ENCODE measurements around the gene FAM47E.

FAM47E gene

DNA sequence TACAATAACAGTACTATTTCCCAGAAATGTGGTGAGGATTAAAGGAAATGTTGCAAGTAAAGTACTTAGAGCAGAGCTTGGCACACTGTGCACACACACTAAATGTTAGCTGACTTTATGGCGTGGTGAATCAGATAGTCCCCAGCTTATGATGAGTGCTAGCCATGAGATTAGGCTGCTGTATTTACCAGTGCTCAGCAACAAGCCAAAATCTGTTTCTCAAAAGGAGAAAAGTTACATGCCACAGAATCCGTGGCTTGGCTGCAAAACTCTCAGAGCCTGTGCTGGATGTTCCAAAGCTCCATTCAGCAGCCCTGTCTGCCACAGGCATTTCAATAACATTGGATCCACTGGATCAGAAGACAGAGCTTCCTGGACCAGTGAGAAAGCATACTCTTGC, 42.3 kb downstream of the FAM47E start:
- H3K79me2 ChIP-seq (ENCODE audit: insufficient read depth, low read length): no peaks in the 10 kb centered on the region
- H3K9me2 ChIP-seq (replicated peaks; ENCODE audit: low read depth, low read length): no peaks in the 10 kb centered on the region
- H3K9ac ChIP-seq (ENCODE audit: low read depth, low read length, poor library complexity, severe bottlenecking): no peak overlapping the region
- TF ChIP-seq, protein P1, sequence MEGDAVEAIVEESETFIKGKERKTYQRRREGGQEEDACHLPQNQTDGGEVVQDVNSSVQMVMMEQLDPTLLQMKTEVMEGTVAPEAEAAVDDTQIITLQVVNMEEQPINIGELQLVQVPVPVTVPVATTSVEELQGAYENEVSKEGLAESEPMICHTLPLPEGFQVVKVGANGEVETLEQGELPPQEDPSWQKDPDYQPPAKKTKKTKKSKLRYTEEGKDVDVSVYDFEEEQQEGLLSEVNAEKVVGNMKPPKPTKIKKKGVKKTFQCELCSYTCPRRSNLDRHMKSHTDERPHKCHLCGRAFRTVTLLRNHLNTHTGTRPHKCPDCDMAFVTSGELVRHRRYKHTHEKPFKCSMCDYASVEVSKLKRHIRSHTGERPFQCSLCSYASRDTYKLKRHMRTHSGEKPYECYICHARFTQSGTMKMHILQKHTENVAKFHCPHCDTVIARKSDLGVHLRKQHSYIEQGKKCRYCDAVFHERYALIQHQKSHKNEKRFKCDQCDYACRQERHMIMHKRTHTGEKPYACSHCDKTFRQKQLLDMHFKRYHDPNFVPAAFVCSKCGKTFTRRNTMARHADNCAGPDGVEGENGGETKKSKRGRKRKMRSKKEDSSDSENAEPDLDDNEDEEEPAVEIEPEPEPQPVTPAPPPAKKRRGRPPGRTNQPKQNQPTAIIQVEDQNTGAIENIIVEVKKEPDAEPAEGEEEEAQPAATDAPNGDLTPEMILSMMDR (conservative IDR thresholded peaks at IDR 0.05; ENCODE audit: low read length): no peak
- no peak for TF ChIP-seq EZH2phosphoT487 (IDR thresholded peaks at IDR 0.05; ENCODE audit: borderline replicate concordance)
- H3K27me3 ChIP-seq (ENCODE audit: insufficient read depth, low read length, poor library complexity, severe bottlenecking): no peaks in the 10 kb centered on the region
- no peak overlapping the region for H2AFZ ChIP-seq (ENCODE audit: low read length)
- no peak overlapping the region for H3K4me2 ChIP-seq (ENCODE audit: low read depth, low read length, poor library complexity, severe bottlenecking)
- H3K4me1 ChIP-seq (ENCODE audit: insufficient read depth, low read length, poor library complexity, severe bottlenecking): no peaks in the 10 kb centered on the region
- H3K4me3 ChIP-seq (ENCODE audit: low read length, poor library complexity, severe bottlenecking): no peak overlapping the region
- H4K20me1 ChIP-seq (ENCODE audit: insufficient read depth, low read length, poor library complexity, severe bottlenecking): no peaks in the 10 kb centered on the region
- H3K9me3 ChIP-seq (ENCODE audit: insufficient read depth, low read depth, low read length): peaks cover 11% of the 10 kb centered on the region; the same call in 1 of the 2 replicates
- H3K36me3 ChIP-seq (ENCODE audit: insufficient read depth, low read length): no peaks in the 10 kb centered on the region
- no peaks in the 10 kb centered on the region for H3F3A ChIP-seq (ENCODE audit: low read depth)

DNA sequence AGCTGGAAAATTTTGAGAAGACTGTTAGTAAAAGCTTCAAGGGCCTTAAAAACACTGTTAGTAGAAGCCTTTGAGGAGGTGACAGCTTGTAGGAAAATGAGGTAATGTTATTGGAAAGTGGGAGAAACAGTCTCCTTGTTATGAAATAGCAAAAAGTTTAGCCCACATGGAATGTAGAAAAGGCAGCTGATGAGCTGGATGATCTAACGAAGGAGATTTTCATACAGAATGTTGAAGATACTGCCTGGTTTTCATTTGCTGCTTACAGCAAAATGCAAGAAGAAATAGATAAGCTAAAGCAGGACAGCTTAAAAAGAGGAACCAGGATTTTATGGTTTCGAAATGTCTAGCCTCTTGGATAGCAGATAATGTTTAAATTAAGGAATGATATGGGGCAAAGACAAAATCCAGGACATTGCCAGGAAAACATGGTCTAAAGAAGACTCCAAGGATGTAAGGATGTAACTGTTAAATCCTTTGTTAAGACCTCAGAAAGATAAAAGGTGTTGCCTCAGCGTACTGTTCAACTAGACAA, 44.8 kb downstream of the FAM47E start:
- Histone ChIP-seq H3K9me2 (replicated peaks; ENCODE audit: low read depth, low read length) (no peaks in the 10 kb centered on the region), H4K20me1 (ENCODE audit: insufficient read depth, low read length, poor library complexity, severe bottlenecking) (no peaks in the 10 kb centered on the region), H3K36me3 (ENCODE audit: insufficient read depth, low read length) (no peaks in the 10 kb centered on the region), H3K4me1 (ENCODE audit: insufficient read depth, low read length, poor library complexity, severe bottlenecking) (peaks cover 14% of the 10 kb centered on the region), H3K9ac (ENCODE audit: low read depth, low read length, poor library complexity, severe bottlenecking) (no peak overlapping the region), H3K9me3 (ENCODE audit: insufficient read depth, low read depth, low read length) (peaks cover 12% of the 10 kb centered on the region; the same call in 1 of the 2 replicates), H3F3A (ENCODE audit: low read depth) (peaks cover 9% of the 10 kb centered on the region), H3K27me3 (ENCODE audit: insufficient read depth, low read length, poor library complexity, severe bottlenecking) (no peaks in the 10 kb centered on the region), H3K4me2 (ENCODE audit: low read depth, low read length, poor library complexity, severe bottlenecking) (no peak overlapping the region), H3K79me2 (ENCODE audit: insufficient read depth, low read length) (no peaks in the 10 kb centered on the region), H2AFZ (ENCODE audit: low read length) (no peak overlapping the region), H3K4me3 (ENCODE audit: low read length, poor library complexity, severe bottlenecking) (no peak overlapping the region)
- no peak for TF ChIP-seq EZH2phosphoT487 (IDR thresholded peaks at IDR 0.05; ENCODE audit: borderline replicate concordance)
- TF ChIP-seq, protein P1 (conservative IDR thresholded peaks at IDR 0.05; ENCODE audit: low read length): no peak

DNA sequence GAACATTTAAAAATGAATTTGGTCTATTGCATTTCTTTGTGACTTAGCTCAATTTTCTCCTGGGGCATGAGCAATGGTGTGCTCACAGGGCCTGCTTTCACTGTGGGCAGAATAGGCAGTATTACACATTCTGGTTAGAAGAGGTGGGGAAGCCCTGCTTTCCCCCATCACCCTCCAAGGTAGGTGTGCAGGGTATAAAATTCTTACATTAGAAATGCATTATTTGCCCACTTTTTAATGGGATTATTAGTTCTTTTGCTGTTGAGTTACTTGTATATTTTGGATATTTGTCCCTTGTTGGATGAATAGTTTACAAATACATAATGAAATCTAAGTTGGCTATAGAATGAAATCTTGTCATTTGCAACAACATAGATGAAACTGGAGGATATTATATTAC, 46.7 kb downstream of the FAM47E start:
- Histone ChIP-seq H3K9me3 (ENCODE audit: insufficient read depth, low read depth, low read length) (peaks cover 12% of the 10 kb centered on the region; the same call in 1 of the 2 replicates), H3K4me3 (ENCODE audit: low read length, poor library complexity, severe bottlenecking) (no peak overlapping the region), H4K20me1 (ENCODE audit: insufficient read depth, low read length, poor library complexity, severe bottlenecking) (no peaks in the 10 kb centered on the region), H3K79me2 (ENCODE audit: insufficient read depth, low read length) (no peaks in the 10 kb centered on the region), H2AFZ (ENCODE audit: low read length) (no peak overlapping the region), H3K27me3 (ENCODE audit: insufficient read depth, low read length, poor library complexity, severe bottlenecking) (no peaks in the 10 kb centered on the region), H3F3A (ENCODE audit: low read depth) (peaks cover 18% of the 10 kb centered on the region), H3K4me1 (ENCODE audit: insufficient read depth, low read length, poor library complexity, severe bottlenecking) (peaks cover 28% of the 10 kb centered on the region), H3K4me2 (ENCODE audit: low read depth, low read length, poor library complexity, severe bottlenecking) (no peak overlapping the region), H3K9ac (ENCODE audit: low read depth, low read length, poor library complexity, severe bottlenecking) (no peak overlapping the region), H3K36me3 (ENCODE audit: insufficient read depth, low read length) (no peaks in the 10 kb centered on the region), H3K9me2 (replicated peaks; ENCODE audit: low read depth, low read length) (no peaks in the 10 kb centered on the region)
- TF ChIP-seq EZH2phosphoT487 (IDR thresholded peaks at IDR 0.05; ENCODE audit: borderline replicate concordance): no peak
- TF ChIP-seq, protein P1 (conservative IDR thresholded peaks at IDR 0.05; ENCODE audit: low read length): no peak
